Measurements from ENCODE around the gene ZIK1.

GRCh38 chr19:57632987-57633831 is 49.3 kb downstream of the ZIK1 start, which contains the start of gene ZNF211:
- TF ChIP-seq POLR2AphosphoS5 (IDR thresholded peaks at IDR 0.05) (peak in 2 of 3 donors; percentile 26 to 29), CTCF (IDR thresholded peaks at IDR 0.05) (no peak)

Measured in suprapubic skin (tissue), 3 donors.